Testis (tissue), 3 donors: ENCODE results near the gene SRGAP2B. TPM values are rescaled to one million over a fixed set of nuclear protein-coding genes. Genes with fewer than 3 reads are reported as not detected.
"Not testable (repeated sequence)": the region's sequence is repeated elsewhere in the genome, so short reads cannot be mapped to it uniquely, and the experiment has no call there.

Source experiments
- DNase-seq: peaks from one replicate; pipeline ENCODE4 v3.0.0-alpha.2; 2019
- H3K27ac ChIP-seq, 2 donors: fragments of 200-600 bp; sonication (generic); one replicate each; pipeline ENCODE4 v1.5.1; 2019
- H3K27me3 ChIP-seq: fragments of 200-600 bp; sonication (generic); one replicate; pipeline ENCODE4 v1.5.1; 2019
- H3K36me3 ChIP-seq: fragments of 200-600 bp; sonication (generic); one replicate; pipeline ENCODE4 v1.5.1; 2017; ENCODE audit warnings: low read depth; ENCODE audit errors: missing control alignments
- H3K4me1 ChIP-seq: fragments of 200-600 bp; sonication (generic); one replicate; pipeline ENCODE4 v1.5.1; 2019
- H3K4me3 ChIP-seq, 2 donors: fragments of 200-600 bp; sonication (generic); one replicate each; pipeline ENCODE4 v1.5.1; 2017 to 2019
- H3K9me3 ChIP-seq: fragments of 200-600 bp; sonication (generic); one replicate; pipeline ENCODE4 v1.5.1; 2017
- WGBS, 2 donors: methylation state at CpG; one replicate each; pipeline ENCODE4 v1.1.5; 2018; 5-methylcytosine and 5-hydroxymethylcytosine counted together
- intact Hi-C: fragments of 100-400 bp; cut with DNase I; formaldehyde crosslinking; loops from one replicate; pipeline ENCODE4 v1.15.1; 2023; ENCODE audit warnings: low total_unique reads
- polyA plus RNA-seq: library from polyadenylated mRNA; stranded (reverse); fragments of 350-450 nt; fragmentation: Illumina TruSeq; extraction: RNeasy Lipid Tissue Mini Kit (QIAGEN cat#74804); gene quantifications from one replicate; pipeline ENCODE4 v1.2.3, GENCODE V29; 2014; ENCODE audit warnings: low read depth, low replicate concordance; ENCODE audit not compliant: insufficient read depth
- total RNA-seq, 2 donors: library from RNA; depleted of rRNA; stranded (reverse); fragments of >200 nt; gene quantifications; one replicate each; pipeline ENCODE4 v1.2.3, GENCODE V29; 2016

Gene SRGAP2B
- total and polyA plus RNA-seq, 3 donors from 2014 or later: 9.8 to 12.9 (median 11.7) TPM

DNA sequence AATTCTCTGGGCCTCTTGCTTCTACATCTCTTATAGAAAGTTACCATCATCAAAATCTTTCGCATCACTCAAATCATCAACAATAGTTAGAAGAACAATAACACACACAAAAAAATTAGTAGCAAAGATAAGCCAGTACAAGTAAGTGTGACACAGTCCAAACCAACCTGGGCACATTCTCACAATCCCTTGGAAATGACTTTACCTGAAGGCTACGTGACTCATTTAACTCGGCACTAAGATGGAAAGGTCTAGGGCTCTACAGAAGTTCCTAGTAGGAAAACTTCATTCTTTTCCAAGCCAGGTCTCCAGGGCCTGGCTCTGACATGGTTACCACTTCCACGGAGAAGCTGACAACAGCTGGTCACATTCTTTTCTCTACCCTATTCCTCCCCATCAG, 41.7 kb downstream of the SRGAP2B start:
- intact Hi-C loops, DNase-seq, H3K36me3 ChIP-seq, H3K4me1 ChIP-seq, H3K27ac ChIP-seq, H3K9me3 ChIP-seq, H3K4me3 ChIP-seq, H3K27me3 ChIP-seq: not testable (repeated sequence)
- no CpG with 5 or more reads among the region's 4 CpGs for WGBS, 2 donors

DNA sequence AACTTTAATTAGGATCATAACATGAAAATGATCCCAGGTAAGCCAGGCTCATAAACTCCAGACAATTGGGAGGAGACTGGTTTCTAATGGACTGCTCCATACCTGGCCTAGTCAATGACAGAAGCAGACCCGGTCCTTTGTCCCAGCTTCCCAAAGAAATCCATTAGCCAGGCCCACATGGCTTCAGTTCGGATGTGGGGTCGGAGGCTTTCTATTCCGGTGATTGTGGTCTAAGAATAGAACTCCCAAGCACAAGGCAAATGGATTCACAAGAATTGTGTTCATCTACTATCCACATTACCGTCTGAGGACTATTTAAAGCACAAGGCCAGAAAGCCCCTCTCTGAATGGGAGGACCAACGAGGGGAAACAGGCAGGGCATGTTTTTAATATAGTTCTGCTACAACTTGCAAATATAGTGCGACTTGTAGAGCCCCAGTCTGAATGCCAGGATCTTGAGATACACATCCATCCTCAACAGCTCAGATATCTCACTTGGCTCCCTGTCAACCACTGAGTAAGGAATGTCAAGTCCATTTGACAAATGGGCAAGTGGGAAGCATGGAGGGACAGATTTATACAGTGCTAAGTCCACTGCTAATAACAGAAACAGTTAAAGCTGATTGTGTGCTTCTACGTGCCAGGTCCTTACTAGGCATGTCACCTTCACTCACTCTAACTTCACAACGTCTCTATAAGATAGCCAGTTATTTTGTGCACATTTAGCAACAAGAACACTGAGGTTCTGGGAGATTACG, 42.9 kb downstream of the SRGAP2B start:
- H3K9me3 ChIP-seq, H3K27ac ChIP-seq, H3K27me3 ChIP-seq, H3K4me3 ChIP-seq, H3K4me1 ChIP-seq, intact Hi-C loops, H3K36me3 ChIP-seq, DNase-seq: not testable (repeated sequence)
- no CpG with 5 or more reads among the region's 10 CpGs for WGBS, 2 donors

DNA sequence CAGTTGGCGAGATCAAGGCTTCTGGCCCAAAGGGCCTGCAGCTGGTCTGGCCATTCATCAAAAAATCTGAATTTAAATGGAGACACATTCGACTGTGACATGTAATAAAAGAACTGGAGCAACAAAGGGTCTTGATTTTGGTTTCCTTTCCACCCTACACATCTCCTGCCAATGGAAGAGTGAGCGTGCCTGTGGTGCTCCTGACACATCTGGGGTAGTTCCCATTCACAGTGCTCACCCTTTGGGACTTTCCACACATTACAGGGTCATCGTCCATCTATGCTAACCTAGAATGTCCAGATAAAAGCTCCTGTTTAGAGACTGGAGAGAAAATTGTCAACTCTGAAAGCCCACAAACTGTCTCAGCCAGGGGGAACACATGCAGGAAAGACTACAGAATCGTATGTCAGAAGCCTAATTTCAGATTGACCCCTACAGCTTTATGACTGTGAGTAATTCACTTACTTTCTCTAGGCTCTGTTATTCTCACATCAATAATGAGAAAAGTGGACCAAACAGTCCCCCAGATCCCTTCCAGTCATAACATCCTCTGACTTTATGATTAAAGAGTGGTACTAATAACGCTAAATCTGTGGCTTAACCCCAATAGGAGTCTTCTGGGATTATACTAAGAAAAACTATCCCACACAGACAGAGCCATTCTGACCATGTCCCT, 46.8 kb downstream of the SRGAP2B start:
- intact Hi-C loops, DNase-seq: not testable (repeated sequence)
- no CpG with 5 or more reads among the region's 6 CpGs for WGBS, 2 donors

DNA sequence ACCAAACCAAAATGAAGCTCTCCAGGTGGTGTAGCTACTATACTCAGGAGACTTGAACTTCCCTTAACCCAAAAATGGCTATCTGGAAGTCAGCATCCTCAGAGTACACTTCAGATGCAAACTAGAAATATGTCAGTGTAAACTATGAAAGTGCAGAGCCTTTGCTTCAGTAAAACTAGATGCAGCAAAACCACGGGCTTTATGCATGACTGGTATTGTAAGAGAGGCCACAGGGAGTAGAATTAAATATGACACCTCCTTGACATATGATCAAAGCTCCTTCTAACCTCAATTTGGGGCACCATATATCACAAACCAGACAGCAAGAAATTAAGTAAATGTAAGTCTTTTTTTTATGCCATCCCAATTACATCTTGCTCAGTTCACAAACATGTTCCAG, 47.6 kb downstream of the SRGAP2B start:
- H3K4me1 ChIP-seq, H3K9me3 ChIP-seq, H3K4me3 ChIP-seq, intact Hi-C loops, H3K27ac ChIP-seq, DNase-seq, H3K36me3 ChIP-seq, H3K27me3 ChIP-seq: not testable (repeated sequence)
- WGBS, 2 donors: no CpG with 5 or more reads among the region's 1 CpG

More for the DNA sequence above, 46.8 kb downstream of the SRGAP2B start:
- H3K27me3 ChIP-seq, H3K9me3 ChIP-seq, H3K27ac ChIP-seq, H3K4me1 ChIP-seq, H3K4me3 ChIP-seq, H3K36me3 ChIP-seq: not testable (repeated sequence)

DNA sequence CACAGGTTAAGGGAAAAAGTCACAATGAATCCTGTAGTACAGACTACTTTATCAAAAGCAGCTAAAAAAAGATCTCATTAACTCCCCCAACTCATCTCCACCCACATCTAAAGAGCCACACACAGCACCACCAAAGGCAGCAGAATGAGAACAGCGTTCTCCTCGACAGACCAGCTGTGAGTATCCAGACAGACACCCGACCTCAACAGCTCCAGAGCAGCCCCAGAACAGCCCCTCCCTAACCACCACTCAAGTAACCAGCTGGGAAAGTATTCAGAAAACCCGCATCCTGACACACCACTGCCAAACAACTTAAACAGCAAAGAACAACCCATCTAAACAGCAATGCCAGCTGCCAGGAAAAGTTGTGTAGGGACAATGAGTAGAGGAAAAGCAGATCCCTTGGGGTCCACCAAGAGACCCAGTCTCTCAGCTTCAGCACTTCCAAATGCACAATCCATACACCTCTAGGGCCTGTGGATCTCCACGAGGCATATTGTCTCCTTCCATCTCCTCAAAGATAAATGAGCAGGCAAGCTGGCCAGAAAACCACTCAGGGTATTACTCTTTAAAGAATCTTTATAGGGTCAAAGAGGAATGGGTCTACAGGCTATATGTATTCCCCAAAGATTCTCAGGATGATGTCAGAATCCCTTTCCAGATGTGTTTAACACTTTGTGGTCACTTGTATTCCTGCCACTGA, 49.4 kb downstream of the SRGAP2B start:
- H3K9me3 ChIP-seq, intact Hi-C loops, H3K27ac ChIP-seq, DNase-seq, H3K4me3 ChIP-seq, H3K27me3 ChIP-seq, H3K4me1 ChIP-seq, H3K36me3 ChIP-seq: not testable (repeated sequence)
- WGBS, 2 donors: no CpG with 5 or more reads among the region's 5 CpGs

DNA sequence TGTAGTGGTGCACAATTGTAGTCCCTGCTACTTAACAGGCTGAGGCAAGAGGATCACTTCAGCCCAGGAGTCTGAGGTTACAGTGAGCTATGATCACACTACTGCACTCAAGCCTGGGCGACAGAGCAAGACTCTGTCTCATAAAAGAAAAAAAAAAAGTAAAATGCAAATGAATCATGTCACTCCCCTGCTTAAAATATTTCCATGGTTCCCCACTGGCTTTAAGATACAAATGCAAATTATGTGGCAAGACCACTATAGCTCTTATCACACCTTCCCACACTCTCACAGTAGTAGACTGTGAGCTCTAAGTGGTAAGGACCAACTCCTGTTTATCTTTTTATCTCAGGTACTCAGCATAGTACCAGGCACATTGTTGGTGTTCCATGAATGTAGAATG, 53.6 kb downstream of the SRGAP2B start:
- H3K9me3 ChIP-seq, H3K36me3 ChIP-seq, H3K4me1 ChIP-seq, intact Hi-C loops, H3K27ac ChIP-seq, H3K27me3 ChIP-seq, DNase-seq, H3K4me3 ChIP-seq: not testable (repeated sequence)
- WGBS, 2 donors: no CpG with 5 or more reads among the region's 1 CpG

DNA sequence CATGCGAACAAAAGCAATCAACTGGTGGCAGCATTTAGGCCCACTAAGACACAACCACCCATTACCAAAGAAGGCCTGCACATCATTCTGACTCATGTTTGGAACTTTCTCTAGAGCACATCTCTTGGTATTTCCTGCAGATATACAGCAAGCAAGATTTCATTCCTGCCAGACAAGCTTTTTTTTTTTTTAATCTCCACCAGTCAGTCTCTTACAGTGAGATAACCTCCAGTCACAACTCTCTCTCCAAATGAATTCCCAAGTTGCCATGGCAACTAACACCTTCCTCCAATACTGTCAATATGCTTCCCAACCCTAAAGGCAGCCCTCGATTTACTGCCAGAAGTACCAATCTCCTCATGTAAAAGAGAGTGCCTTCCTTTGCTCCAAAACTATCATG, 59.1 kb downstream of the SRGAP2B start:
- WGBS, 2 donors: 93 to 100% methylated on average over 1 to 2 of the region's 2 CpGs
- H3K9me3 ChIP-seq, H3K4me1 ChIP-seq, H3K27ac ChIP-seq, DNase-seq, H3K36me3 ChIP-seq, H3K4me3 ChIP-seq, intact Hi-C loops, H3K27me3 ChIP-seq: not testable (repeated sequence)

DNA sequence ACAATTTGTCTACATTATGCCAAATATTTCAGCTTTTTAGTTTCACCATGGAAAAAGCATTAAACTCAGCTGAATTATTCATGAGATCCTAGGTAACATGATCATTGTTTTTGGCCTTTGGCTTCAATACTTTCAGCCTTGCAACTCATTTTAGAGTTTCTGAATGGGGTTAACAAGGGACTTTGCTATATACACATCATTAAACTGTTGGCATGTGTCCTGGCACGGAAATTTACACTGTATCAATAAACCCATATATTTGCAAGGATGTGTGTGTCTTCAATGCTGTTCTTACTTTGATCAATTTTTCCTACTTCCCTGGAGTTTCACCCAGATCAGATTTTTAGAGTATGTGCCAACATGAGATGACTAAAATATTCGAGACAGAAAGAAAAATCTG, 61.6 kb downstream of the SRGAP2B start:
- intact Hi-C loops, H3K9me3 ChIP-seq, H3K27ac ChIP-seq, H3K4me3 ChIP-seq, H3K27me3 ChIP-seq, H3K36me3 ChIP-seq, H3K4me1 ChIP-seq, DNase-seq: not testable (repeated sequence)
- no CpG with 5 or more reads among the region's 2 CpGs for WGBS, 2 donors

DNA sequence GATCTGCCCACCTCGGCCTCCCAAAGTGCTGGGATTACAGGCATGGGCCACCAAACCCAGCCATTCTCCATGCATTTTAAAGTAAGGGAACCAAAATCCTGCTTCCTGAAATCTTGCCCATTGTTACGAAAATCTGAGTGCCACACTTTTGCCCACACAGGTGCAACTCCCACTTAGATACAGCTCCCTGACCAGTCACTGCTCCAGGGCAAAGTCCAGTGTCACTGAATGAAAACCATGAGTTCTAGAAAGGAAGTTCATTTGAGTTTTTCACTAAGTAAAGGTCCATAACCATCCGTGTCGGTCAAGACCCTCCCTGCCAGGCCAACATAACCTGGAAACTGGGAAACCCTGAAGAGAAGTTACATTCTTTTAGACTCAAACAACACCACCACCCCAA, 67.9 kb downstream of the SRGAP2B start:
- WGBS, 2 donors: no CpG with 5 or more reads among the region's 4 CpGs
- intact Hi-C loops, H3K27me3 ChIP-seq, H3K4me1 ChIP-seq, H3K4me3 ChIP-seq, H3K9me3 ChIP-seq, DNase-seq, H3K27ac ChIP-seq, H3K36me3 ChIP-seq: not testable (repeated sequence)

DNA sequence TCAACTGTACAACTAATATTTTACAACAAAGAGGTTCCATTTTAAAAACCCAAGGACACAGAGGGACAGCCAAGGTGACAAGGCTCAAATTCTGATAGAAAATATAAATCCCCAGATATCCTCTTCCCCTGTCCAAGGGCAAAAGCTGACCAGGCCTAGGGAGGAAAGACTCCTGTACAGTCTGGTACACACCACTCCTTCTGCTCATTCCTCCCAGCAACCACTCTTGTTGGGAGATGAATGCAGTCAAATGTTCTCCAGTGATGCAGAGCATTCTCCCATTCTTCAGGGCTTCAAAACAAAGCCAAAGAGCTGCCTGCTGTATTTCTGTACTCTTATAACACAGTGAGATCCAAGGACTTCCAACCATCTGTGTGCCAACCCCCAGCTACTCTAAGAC, 69.8 kb downstream of the SRGAP2B start:
- H3K27ac ChIP-seq, DNase-seq, H3K36me3 ChIP-seq, H3K4me1 ChIP-seq, intact Hi-C loops, H3K27me3 ChIP-seq, H3K4me3 ChIP-seq, H3K9me3 ChIP-seq: not testable (repeated sequence)

DNA sequence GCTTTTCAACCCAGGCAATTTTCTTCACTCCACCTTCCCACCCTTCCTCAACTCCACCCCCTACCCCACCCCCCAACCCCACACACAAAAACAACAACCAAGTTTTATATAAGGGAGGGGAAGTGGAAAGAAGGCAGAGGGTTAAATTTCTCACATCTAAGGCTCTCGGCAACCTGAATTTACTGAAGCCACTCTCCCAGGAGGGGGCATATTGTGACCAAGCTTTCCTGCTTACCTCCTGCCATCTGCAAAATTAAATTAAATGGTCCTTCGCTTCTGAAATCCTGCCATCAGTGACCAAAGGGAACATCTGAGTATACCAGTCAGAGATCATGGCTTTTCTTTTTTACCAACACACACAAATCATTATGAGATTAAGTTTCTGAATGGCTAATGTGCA, 72.9 kb downstream of the SRGAP2B start:
- H3K4me1 ChIP-seq, H3K9me3 ChIP-seq, H3K36me3 ChIP-seq, H3K4me3 ChIP-seq, H3K27me3 ChIP-seq, intact Hi-C loops, DNase-seq, H3K27ac ChIP-seq: not testable (repeated sequence)
- no CpG with 5 or more reads among the region's 2 CpGs for WGBS, 2 donors

DNA sequence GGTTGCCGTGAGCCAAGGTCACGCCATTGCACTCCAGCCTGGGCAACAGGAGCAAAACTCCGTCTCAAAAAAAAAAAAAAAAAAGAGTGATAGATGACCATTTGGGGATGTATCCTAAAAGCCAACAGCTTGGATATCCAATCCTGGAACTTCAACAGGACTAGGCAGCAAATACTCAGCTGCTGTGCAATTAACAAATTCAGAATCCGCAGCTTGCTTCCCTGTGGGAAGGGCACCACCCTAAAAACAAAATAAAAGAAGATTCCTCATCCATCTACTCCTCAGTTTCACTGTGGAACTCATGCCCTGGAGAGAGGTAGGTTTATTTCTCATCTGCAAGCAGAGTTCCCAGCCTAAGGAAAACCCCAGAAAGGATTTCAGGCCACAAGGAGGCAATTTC, 73.4 kb downstream of the SRGAP2B start:
- H3K36me3 ChIP-seq, H3K27ac ChIP-seq, H3K4me3 ChIP-seq, H3K4me1 ChIP-seq, DNase-seq, H3K27me3 ChIP-seq, H3K9me3 ChIP-seq, intact Hi-C loops: not testable (repeated sequence)
- WGBS, 2 donors: no CpG with 5 or more reads among the region's 4 CpGs
